OCI-LY1 (cell line): ENCODE data around the gene LEKR1.

Experiments
- EZH2 ChIP-seq: fragments of 200-600 bp; sonication (generic), shearing (Covaris generic); IDR thresholded peaks from 2 replicates; pipeline ENCODE4 v1.8.0; 2017; ENCODE audit warnings: borderline replicate concordance, mixed run types, mild to moderate bottlenecking, antibody characterized with exemption, low read length, moderate library complexity, mixed read lengths
- TF ChIP-seq, protein P1 (sequence below): fragments of 200-600 bp; sonication (generic), shearing (Covaris generic); IDR thresholded peaks from 2 replicates; pipeline ENCODE4 v1.5.1; 2017; ENCODE audit warnings: mild to moderate bottlenecking, antibody characterized with exemption, low read length, moderate library complexity, mixed read lengths

DNA sequence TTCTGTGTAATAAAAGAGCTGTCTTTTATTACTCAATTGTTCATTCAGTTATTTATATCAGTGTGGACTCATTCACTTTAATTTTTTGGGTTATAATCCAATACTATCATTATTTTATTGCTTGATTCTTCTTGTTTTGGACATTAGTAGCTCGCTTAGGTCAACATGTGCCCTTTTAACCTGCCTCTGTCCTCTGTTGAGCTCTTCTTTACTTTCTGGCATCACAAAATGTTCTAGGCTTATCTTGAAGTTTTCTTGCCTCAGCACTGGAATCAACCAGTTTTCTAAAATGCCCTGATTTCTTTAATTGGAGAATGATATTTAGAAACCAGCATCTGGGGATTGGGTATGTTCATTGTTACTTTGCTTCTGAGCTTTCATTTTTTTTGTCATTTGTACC is 82.2 kb downstream of the LEKR1 start:
- no peak for TF ChIP-seq EZH2
- TF ChIP-seq, protein P1, sequence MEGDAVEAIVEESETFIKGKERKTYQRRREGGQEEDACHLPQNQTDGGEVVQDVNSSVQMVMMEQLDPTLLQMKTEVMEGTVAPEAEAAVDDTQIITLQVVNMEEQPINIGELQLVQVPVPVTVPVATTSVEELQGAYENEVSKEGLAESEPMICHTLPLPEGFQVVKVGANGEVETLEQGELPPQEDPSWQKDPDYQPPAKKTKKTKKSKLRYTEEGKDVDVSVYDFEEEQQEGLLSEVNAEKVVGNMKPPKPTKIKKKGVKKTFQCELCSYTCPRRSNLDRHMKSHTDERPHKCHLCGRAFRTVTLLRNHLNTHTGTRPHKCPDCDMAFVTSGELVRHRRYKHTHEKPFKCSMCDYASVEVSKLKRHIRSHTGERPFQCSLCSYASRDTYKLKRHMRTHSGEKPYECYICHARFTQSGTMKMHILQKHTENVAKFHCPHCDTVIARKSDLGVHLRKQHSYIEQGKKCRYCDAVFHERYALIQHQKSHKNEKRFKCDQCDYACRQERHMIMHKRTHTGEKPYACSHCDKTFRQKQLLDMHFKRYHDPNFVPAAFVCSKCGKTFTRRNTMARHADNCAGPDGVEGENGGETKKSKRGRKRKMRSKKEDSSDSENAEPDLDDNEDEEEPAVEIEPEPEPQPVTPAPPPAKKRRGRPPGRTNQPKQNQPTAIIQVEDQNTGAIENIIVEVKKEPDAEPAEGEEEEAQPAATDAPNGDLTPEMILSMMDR, result no peak
